Skeletal muscle satellite cell (primary cell): Measurements from ENCODE around the gene HES6. TPM values are rescaled to one million over a fixed set of nuclear protein-coding genes. Genes with fewer than 3 reads are reported as not detected.

ENCODE experiments used
- H3K27me3 ChIP-seq: 2 replicates; pipeline ENCODE4 v1.7.0; 2013; ENCODE audit warnings: low read length; ENCODE audit not compliant: control insufficient read depth, insufficient read depth
- H3K36me3 ChIP-seq: 2 replicates; pipeline ENCODE4 v1.7.0; 2013; ENCODE audit warnings: mild to moderate bottlenecking, control low read depth, low read length; ENCODE audit not compliant: insufficient read depth
- H3K4me1 ChIP-seq: 2 replicates; pipeline ENCODE4 v1.7.0; 2013; ENCODE audit warnings: low read length; ENCODE audit not compliant: control insufficient read depth, insufficient read depth
- H3K4me2 ChIP-seq: 2 replicates; pipeline ENCODE4 v1.7.0; 2013; ENCODE audit warnings: mild to moderate bottlenecking, low read length
- H3K4me3 ChIP-seq: 2 replicates; pipeline ENCODE4 v1.7.0; 2013; ENCODE audit warnings: low read length
- H3K9ac ChIP-seq: 2 replicates; pipeline ENCODE4 v1.7.0; 2013; ENCODE audit warnings: mild to moderate bottlenecking, low read depth, low read length, moderate library complexity
- H3K9me3 ChIP-seq: replicated peaks from 2 replicates; pipeline ENCODE4 v1.7.0; 2013; ENCODE audit warnings: mild to moderate bottlenecking, control low read depth, low read length
- total RNA-seq: library from RNA; depleted of rRNA; stranded (reverse); fragments of >200 nt; gene quantifications from 2 replicates; pipeline ENCODE4 v1.2.3, GENCODE V29; 2012; rRNA removed

HES6 gene
- total RNA-seq: 3.5 and 15.1 TPM in 2 replicates

GRCh38 chr2:238239863-238240756 is at the start of gene HES6:
Gene HES6, minus strand, starts transcription at chr2:238240038. Its CDS starts 133 bp downstream, at chr2:238239905.
- H3K36me3 ChIP-seq: no peaks in the 10 kb centered on the region
- H3K9me3 ChIP-seq: no peaks in the 10 kb centered on the region
- H3K27me3 ChIP-seq: peaks cover 23% of the 10 kb centered on the region
- H3K4me1 ChIP-seq: peaks cover 16% of the 10 kb centered on the region
- peak within 1 kb of the TSS; percentile 71 for H3K9ac ChIP-seq
- H3K4me2 ChIP-seq: peak within 1 kb of the TSS; percentile 93
- peak within 1 kb of the TSS; percentile 87 for H3K4me3 ChIP-seq

DNA sequence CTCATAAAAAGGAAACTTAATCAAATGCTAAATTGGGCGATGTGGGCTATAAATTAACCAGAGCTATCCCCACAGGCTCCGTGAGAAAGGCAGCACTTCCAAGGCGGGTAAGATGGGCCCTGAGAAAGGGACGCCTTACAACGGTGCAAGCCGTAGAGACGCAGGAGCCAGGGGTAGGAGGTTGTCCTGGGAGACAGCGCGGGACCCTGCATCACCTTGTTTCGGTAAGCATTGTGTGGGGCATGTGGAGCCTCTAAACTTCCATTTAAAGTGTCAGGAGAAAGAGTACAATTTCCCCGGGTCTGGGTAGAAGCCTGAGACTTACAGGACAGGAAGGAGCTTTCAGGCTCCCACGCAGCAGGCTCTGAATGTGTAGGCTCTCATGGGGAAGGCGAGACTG is 49.7 kb upstream of the HES6 start:
- Histone ChIP-seq H3K27me3 (peaks cover 3% of the 10 kb centered on the region), H3K9me3 (no peaks in the 10 kb centered on the region), H3K36me3 (no peaks in the 10 kb centered on the region), H3K9ac (peak overlapping the region; percentile 82), H3K4me3 (peak overlapping the region; percentile 81), H3K4me2 (peak overlapping the region; percentile 95), H3K4me1 (peaks cover 37% of the 10 kb centered on the region)

GRCh38 chr2:238288650-238289573 is 49.1 kb upstream of the HES6 start:
- H3K4me2 ChIP-seq: peak overlapping the region; percentile 95
- peaks cover 37% of the 10 kb centered on the region for H3K4me1 ChIP-seq
- H3K36me3 ChIP-seq: no peaks in the 10 kb centered on the region
- H3K9ac ChIP-seq: peak overlapping the region; percentile 82
- no peaks in the 10 kb centered on the region for H3K27me3 ChIP-seq
- no peaks in the 10 kb centered on the region for H3K9me3 ChIP-seq
- peak overlapping the region; percentile 81 for H3K4me3 ChIP-seq

DNA sequence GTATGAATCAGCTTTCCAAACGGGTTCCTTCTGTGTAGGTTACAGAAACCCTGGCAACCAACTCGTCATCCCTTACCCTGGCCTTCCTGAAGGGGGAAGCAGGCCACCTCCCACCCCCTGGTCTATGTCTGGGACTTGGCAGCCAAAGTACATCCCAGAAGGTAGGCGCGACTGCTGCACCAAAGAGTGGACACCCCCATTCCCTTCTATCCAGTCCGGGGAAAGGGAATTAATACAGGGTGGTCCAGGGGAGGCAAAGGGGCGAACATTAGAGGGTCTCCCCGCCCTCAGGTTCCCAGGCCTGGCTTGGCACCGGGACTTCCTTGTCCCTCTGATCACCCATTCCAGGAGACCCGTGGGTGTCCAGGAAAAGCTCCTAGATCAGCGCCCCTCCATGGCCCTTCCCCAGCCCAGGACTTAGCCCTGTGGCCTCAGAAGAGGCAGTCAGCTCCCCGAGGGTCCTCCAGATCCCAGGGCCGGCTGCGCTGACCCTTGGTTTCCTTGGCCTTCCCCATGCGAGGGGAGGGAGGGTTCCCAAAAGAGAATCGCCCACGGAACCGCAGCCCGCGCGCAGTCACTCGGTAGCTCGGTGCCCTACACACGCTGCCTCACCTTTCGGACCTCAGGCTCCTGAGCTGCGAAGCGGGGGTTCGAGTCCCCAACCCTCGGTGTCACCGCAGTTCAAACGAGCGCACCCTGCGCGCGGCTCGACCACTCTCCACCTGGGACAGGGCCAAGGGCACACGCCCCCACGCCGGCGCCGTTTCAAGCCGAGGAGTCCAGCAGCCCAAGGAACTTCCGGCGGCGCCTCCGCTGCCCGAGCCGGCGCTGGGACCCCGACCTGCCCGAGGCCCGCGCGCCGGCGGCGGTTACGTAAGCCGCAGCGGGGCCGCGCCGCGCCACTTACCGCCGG is 48.2 kb upstream of the HES6 start, which contains the start of gene PER2:
TSS of gene PER2 (minus strand) at position 874 of the 913 bp plus-strand sequence. CDS start 10,674 bp downstream, outside the sequence.
- Histone ChIP-seq H3K4me3 (peak within 1 kb of the TSS; percentile 81), H3K4me1 (peaks cover 37% of the 10 kb centered on the region), H3K4me2 (peak within 1 kb of the TSS; percentile 95), H3K36me3 (no peaks in the 10 kb centered on the region), H3K9me3 (no peaks in the 10 kb centered on the region), H3K9ac (peak within 1 kb of the TSS; percentile 82), H3K27me3 (no peaks in the 10 kb centered on the region)

GRCh38 chr2:238286987-238287736 is 47.3 kb upstream of the HES6 start:
- Histone ChIP-seq H3K9ac (peak overlapping the region; percentile 74), H3K36me3 (no peaks in the 10 kb centered on the region), H3K27me3 (no peaks in the 10 kb centered on the region), H3K4me2 (peak overlapping the region; percentile 95), H3K4me3 (peak overlapping the region; percentile 47), H3K9me3 (no peaks in the 10 kb centered on the region), H3K4me1 (peaks cover 37% of the 10 kb centered on the region)

DNA sequence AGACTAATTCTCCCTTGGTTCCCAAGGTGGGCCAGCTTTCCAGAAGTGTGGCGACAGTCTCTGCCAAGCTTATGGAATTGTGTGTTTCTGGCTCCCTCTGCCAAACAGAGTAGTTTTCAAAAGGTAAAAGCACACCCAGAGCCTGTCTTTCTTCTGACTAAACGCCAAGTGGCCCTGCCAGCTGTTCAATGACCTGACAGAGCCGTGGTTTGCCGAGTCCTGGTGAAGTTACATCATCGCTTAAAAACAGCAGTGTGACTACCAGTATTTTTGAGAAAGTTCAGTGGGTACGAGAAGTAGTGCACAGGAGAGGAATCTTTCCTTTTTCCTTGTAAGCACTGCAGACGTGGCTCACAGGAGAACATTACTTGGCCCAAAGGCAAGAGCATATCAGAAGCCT is 46.7 kb upstream of the HES6 start:
- Histone ChIP-seq H3K4me2 (peak overlapping the region; percentile 95), H3K27me3 (no peaks in the 10 kb centered on the region), H3K36me3 (no peaks in the 10 kb centered on the region), H3K4me3 (peak overlapping the region; percentile 47), H3K9ac (peak overlapping the region; percentile 74), H3K4me1 (peaks cover 37% of the 10 kb centered on the region), H3K9me3 (no peaks in the 10 kb centered on the region)

- H3K9ac ChIP-seq: peak overlapping the region; percentile 74
These were observed 46.3 kb upstream of the HES6 start for GRCh38 chr2:238286095-238286494.

DNA sequence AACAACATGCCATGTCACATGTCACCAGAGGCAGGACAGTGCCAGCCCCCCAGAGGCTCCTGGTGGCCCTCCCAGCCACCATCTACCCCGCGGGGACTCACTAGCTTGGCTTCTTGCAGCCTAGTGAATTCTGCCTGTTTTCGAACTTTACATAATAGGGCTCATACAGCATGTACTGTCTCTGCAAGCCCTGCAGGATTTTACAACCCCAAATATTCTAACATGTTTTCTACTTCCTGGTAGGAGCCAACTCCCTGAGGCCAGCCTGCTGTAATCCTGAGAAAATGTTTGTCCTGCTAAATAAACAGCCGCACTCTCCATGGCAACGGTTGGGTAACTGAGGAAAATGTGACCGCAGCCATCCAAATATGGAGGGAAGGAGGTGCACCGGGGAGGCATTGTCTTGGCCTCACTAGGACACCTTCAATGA is 45.8 kb upstream of the HES6 start:
- Histone ChIP-seq H3K9me3 (no peaks in the 10 kb centered on the region), H3K4me2 (peak overlapping the region; percentile 95), H3K27me3 (no peaks in the 10 kb centered on the region), H3K36me3 (no peaks in the 10 kb centered on the region), H3K9ac (peak overlapping the region; percentile 74), H3K4me3 (peak overlapping the region; percentile 46), H3K4me1 (peaks cover 37% of the 10 kb centered on the region)

More at GRCh38 chr2:238286095-238286494, 46.3 kb upstream of the HES6 start:
- H3K9me3 ChIP-seq: no peaks in the 10 kb centered on the region
- peak overlapping the region; percentile 95 for H3K4me2 ChIP-seq
- H3K4me1 ChIP-seq: peaks cover 37% of the 10 kb centered on the region
- H3K27me3 ChIP-seq: no peaks in the 10 kb centered on the region
- H3K36me3 ChIP-seq: no peaks in the 10 kb centered on the region
- peak overlapping the region; percentile 15 for H3K4me3 ChIP-seq

GRCh38 chr2:238284802-238285515 is 45.1 kb upstream of the HES6 start:
- Histone ChIP-seq H3K4me1 (peaks cover 37% of the 10 kb centered on the region), H3K4me2 (peak overlapping the region; percentile 60), H3K4me3 (no peak overlapping the region), H3K27me3 (no peaks in the 10 kb centered on the region), H3K9ac (peak overlapping the region; percentile 56), H3K36me3 (no peaks in the 10 kb centered on the region), H3K9me3 (no peaks in the 10 kb centered on the region)
